Measurements from ENCODE around the gene KCNQ1.

The KCNQ1 gene

GRCh38 chr11:2732261-2732939, 287.6 kb downstream of the KCNQ1 start:
- no peak for TF ChIP-seq CTCF (IDR thresholded peaks at IDR 0.05; ENCODE audit: low read depth, low read length)

GRCh38 chr11:2732940-2733628, 288.3 kb downstream of the KCNQ1 start:
- TF ChIP-seq CTCF (IDR thresholded peaks at IDR 0.05; ENCODE audit: low read depth, low read length), result no peak
- DNase-seq (ENCODE audit: extremely low read depth, low read depth), result no peak

More at GRCh38 chr11:2732261-2732939, 287.6 kb downstream of the KCNQ1 start:
- DNase-seq (ENCODE audit: extremely low read depth, low read depth), result no peak

GRCh38 chr11:2734181-2735052, 289.6 kb downstream of the KCNQ1 start:
- DNase-seq (ENCODE audit: extremely low read depth, low read depth), result no peak
- TF ChIP-seq CTCF (IDR thresholded peaks at IDR 0.05; ENCODE audit: low read depth, low read length), result no peak

GRCh38 chr11:2735053-2735589, 290.3 kb downstream of the KCNQ1 start:
- no peak for TF ChIP-seq CTCF (IDR thresholded peaks at IDR 0.05; ENCODE audit: low read depth, low read length)
- DNase-seq (ENCODE audit: extremely low read depth, low read depth), result no peak

- DNase-seq (ENCODE audit: extremely low read depth, low read depth), result no peak
- no peak for TF ChIP-seq CTCF (IDR thresholded peaks at IDR 0.05; ENCODE audit: low read depth, low read length)
These were observed 291.9 kb downstream of the KCNQ1 start for GRCh38 chr11:2736577-2737225.

GRCh38 chr11:2737226-2737590, 292.4 kb downstream of the KCNQ1 start:
- no peak for TF ChIP-seq CTCF (IDR thresholded peaks at IDR 0.05; ENCODE audit: low read depth, low read length)
- no peak for DNase-seq (ENCODE audit: extremely low read depth, low read depth)
